SK-N-SH (cell line): ENCODE measurements around the gene CYP2W1. TPM values are rescaled to one million over a fixed set of nuclear protein-coding genes. Genes with fewer than 3 reads are reported as not detected.

ENCODE experiments used
- CTCF ChIA-PET: fragments of 300-600, 350-600 bp; formaldehyde crosslinking; extraction: SDS; loops from one replicate; lab custom pipeline; 2021; lab: Yijun Ruan, JAX
- POLR2A ChIA-PET: fragments of 350-600 bp; sonication (Branson Sonifier 250); formaldehyde crosslinking; extraction: SDS; loops from one replicate; lab custom pipeline; 2020; ENCODE audit warnings: antibody characterized with exemption, inconsistent platforms; lab: Yijun Ruan, JAX
- DNase-seq: peaks from one replicate; pipeline ENCODE4 v3.0.0; 2012
- H2AFZ ChIP-seq: fragments of 200-600 bp; sonication (generic); 2 replicates; pipeline ENCODE4 v1.8.1; 2016; ENCODE audit warnings: antibody characterized with exemption, mild to moderate bottlenecking, low read depth
- H3F3A ChIP-seq: fragments of 200-600 bp; sonication (generic); replicated peaks from 2 replicates; pipeline ENCODE3; 2016; ENCODE audit warnings: antibody characterized with exemption, mild to moderate bottlenecking; ENCODE audit not compliant: insufficient read depth
- H3K27ac ChIP-seq, 2 experiments: fragments of 200-500 bp in 1 of 2; fragments of 200-600 bp in 1 of 2; sonication (Bioruptor generic) in 1 of 2; sonication (generic), shearing (Covaris generic) in 1 of 2; 2 replicates each; pipeline versions ENCODE4 v1.5.1 to v1.6.1; 2014 to 2016; ENCODE audit warnings: low read depth in 2 of 2, inconsistent platforms in 1 of 2, low read length in 1 of 2, mild to moderate bottlenecking in 1 of 2, mixed read lengths in 1 of 2
- H3K27me3 ChIP-seq: fragments of 200-600 bp; sonication (generic), shearing (Covaris generic); 2 replicates; pipeline ENCODE4 v1.6.1; 2016; ENCODE audit warnings: mixed run types; ENCODE audit not compliant: insufficient read depth
- H3K36me3 ChIP-seq, 2 experiments: fragments of 200-500 bp in 1 of 2; fragments of 200-600 bp in 1 of 2; sonication (Bioruptor generic) in 1 of 2; sonication (generic) in 1 of 2; replicated peaks in 1 of 2; 2 replicates each; pipeline versions ENCODE3 to v1.5.1; 2014 to 2016; ENCODE audit warnings: low read length in 1 of 2, mild to moderate bottlenecking in 1 of 2; ENCODE audit not compliant: insufficient read depth in 2 of 2, control insufficient read depth in 1 of 2
- H3K4me1 ChIP-seq, 2 experiments: fragments of 200-500 bp in 1 of 2; fragments of 200-600 bp in 1 of 2; sonication (Bioruptor generic) in 1 of 2; sonication (generic), shearing (Covaris generic) in 1 of 2; 2 replicates each; pipeline versions ENCODE4 v1.5.1 to v1.6.1; 2014 to 2016; ENCODE audit warnings: low read depth in 1 of 2, low read length in 1 of 2, mixed run types in 1 of 2; ENCODE audit not compliant: insufficient read depth in 2 of 2, control insufficient read depth in 1 of 2
- H3K4me2 ChIP-seq: fragments of 200-600 bp; sonication (generic), shearing (Covaris generic); 2 replicates; pipeline ENCODE4 v1.6.1; 2017; ENCODE audit warnings: mixed run types
- H3K4me3 ChIP-seq, 2 experiments: fragments of 200-500 bp in 1 of 2; fragments of 200-600 bp in 1 of 2; sonication (Bioruptor generic) in 1 of 2; sonication (generic), shearing (Covaris generic) in 1 of 2; 2 replicates each; pipeline versions ENCODE4 v1.5.1 to v1.8.1; 2014 to 2016; ENCODE audit warnings: low read depth in 2 of 2, inconsistent platforms in 1 of 2, low read length in 1 of 2, mild to moderate bottlenecking in 1 of 2, mixed read lengths in 1 of 2, moderate library complexity in 1 of 2
- H3K79me2 ChIP-seq: fragments of 200-600 bp; sonication (generic); 2 replicates; pipeline ENCODE4 v1.8.1; 2017; ENCODE audit warnings: mild to moderate bottlenecking; ENCODE audit not compliant: insufficient read depth
- H3K9ac ChIP-seq: fragments of 200-600 bp; sonication (generic); 2 replicates; pipeline ENCODE4 v1.6.1; 2017; ENCODE audit warnings: mixed run types
- H3K9me2 ChIP-seq: fragments of 200-600 bp; sonication (generic); 2 replicates; pipeline ENCODE4 v1.6.1; 2017; ENCODE audit warnings: mixed run types
- H3K9me3 ChIP-seq: fragments of 200-600 bp; sonication (generic); 2 replicates; pipeline ENCODE4 v1.6.1; 2017; ENCODE audit warnings: mixed run types, mild to moderate bottlenecking, moderate library complexity
- H4K20me1 ChIP-seq: fragments of 200-600 bp; sonication (generic); 2 replicates; pipeline ENCODE4 v1.6.1; 2017; ENCODE audit warnings: mild to moderate bottlenecking, mixed run types; ENCODE audit not compliant: insufficient read depth
- CHD2 ChIP-seq: fragments of 150-350 bp; IDR thresholded peaks from 2 replicates; pipeline ENCODE4 v1.6.1; 2018; ENCODE audit warnings: low read length; ENCODE audit not compliant: partially characterized antibody
- EP300 ChIP-seq, 2 experiments: IDR thresholded peaks; 2 replicates each; pipeline versions ENCODE4 v1.4.0 to v1.6.1; 2012; ENCODE audit warnings: borderline replicate concordance in 1 of 2, low read depth in 1 of 2, low read length in 1 of 2
- FOXJ3 ChIP-seq: sonication (generic); formaldehyde crosslinking; IDR thresholded peaks from 2 replicates; pipeline ENCODE4 v1.5.1; 2020; ENCODE audit warnings: mild to moderate bottlenecking, missing genetic modification reagents
- FOXM1 ChIP-seq: IDR thresholded peaks from 2 replicates; pipeline ENCODE4 v1.4.0; 2012; ENCODE audit warnings: low read depth, mild to moderate bottlenecking
- GABPA ChIP-seq: IDR thresholded peaks from 2 replicates; pipeline ENCODE4 v1.4.0; 2012; ENCODE audit warnings: low read depth, mild to moderate bottlenecking
- NRF1 ChIP-seq: IDR thresholded peaks from 2 replicates; pipeline ENCODE4 v1.6.1; 2012; ENCODE audit warnings: low read depth, mild to moderate bottlenecking, low read length
- POLR2AphosphoS5 ChIP-seq: IDR thresholded peaks from 2 replicates; pipeline ENCODE4 v1.6.1; 2012; ENCODE audit warnings: low read depth, low read length
- RFX5 ChIP-seq: IDR thresholded peaks from 2 replicates; pipeline ENCODE4 v1.6.1; 2012; ENCODE audit warnings: mild to moderate bottlenecking, improper control_type of control experiment, low read length
- SIN3A ChIP-seq: IDR thresholded peaks from 2 replicates; pipeline ENCODE4 v1.6.1; 2012; ENCODE audit warnings: low read depth, mild to moderate bottlenecking, low read length, moderate library complexity, borderline replicate concordance
- SMC3 ChIP-seq: IDR thresholded peaks from 2 replicates; pipeline ENCODE4 v1.6.1; 2012; ENCODE audit warnings: low read depth, low read length, improper control_type of control experiment
- TCF12 ChIP-seq: IDR thresholded peaks from 2 replicates; pipeline ENCODE4 v1.4.0; 2012
- WGBS: methylation state at CpG from one replicate; pipeline ENCODE4 v1.1.6; 2017; ENCODE audit warnings: low lambda C conversion rate; 5-methylcytosine and 5-hydroxymethylcytosine counted together
- polyA plus RNA-seq, 3 experiments: library from polyadenylated mRNA; depleted of rRNA; stranded (reverse); fragments of >200 nt; gene quantifications; 2 replicates each; pipeline ENCODE4 v1.2.3, GENCODE V29; 2012
- TF ChIP-seq, protein P1 (sequence below): IDR thresholded peaks from 2 replicates; pipeline ENCODE4; 2012
- TF ChIP-seq, protein P2 (sequence below): IDR thresholded peaks from 2 replicates; pipeline ENCODE4 v1.4.0; 2012; ENCODE audit warnings: low read depth, borderline replicate concordance

The CYP2W1 gene
- polyA plus RNA-seq, 1 of the 3 experiments (the other 2 are of a cell fraction): 0.10 TPM

- Histone ChIP-seq H2AFZ (no peak overlapping the region), H3F3A (peaks cover 8% of the 10 kb centered on the region), H3K9ac (no peak overlapping the region), H3K4me2 (no peak overlapping the region), H3K36me3 (peaks cover 8 to 30% of the 10 kb centered on the region in 2 experiments), H3K9me3 (no peaks in the 10 kb centered on the region), H3K4me3 (no peak overlapping the region), H3K27ac (no peak overlapping the region), H3K79me2 (peaks cover 22% of the 10 kb centered on the region; the same call in 1 of the 2 replicates), H3K27me3 (no peaks in the 10 kb centered on the region), H3K4me1 (no peaks in the 10 kb centered on the region; a peak in 1 of 4 replicates), H4K20me1 (peaks cover 54% of the 10 kb centered on the region), H3K9me2 (no peaks in the 10 kb centered on the region)
- TF ChIP-seq NRF1: no peak
- TF ChIP-seq FOXM1: no peak
- TF ChIP-seq TCF12: no peak
- TF ChIP-seq SIN3A: no peak
- no peak for TF ChIP-seq EP300 (IDR thresholded peaks at IDR 0.05; ENCODE audit: borderline replicate concordance in 1 of 2, low read depth in 1 of 2, low read length in 1 of 2)
- no peak for TF ChIP-seq GABPA
- TF ChIP-seq CHD2: no peak
- no peak for TF ChIP-seq FOXJ3 (CRISPR knock-in tag)
- no peak for TF ChIP-seq RFX5
- TF ChIP-seq, protein P1, sequence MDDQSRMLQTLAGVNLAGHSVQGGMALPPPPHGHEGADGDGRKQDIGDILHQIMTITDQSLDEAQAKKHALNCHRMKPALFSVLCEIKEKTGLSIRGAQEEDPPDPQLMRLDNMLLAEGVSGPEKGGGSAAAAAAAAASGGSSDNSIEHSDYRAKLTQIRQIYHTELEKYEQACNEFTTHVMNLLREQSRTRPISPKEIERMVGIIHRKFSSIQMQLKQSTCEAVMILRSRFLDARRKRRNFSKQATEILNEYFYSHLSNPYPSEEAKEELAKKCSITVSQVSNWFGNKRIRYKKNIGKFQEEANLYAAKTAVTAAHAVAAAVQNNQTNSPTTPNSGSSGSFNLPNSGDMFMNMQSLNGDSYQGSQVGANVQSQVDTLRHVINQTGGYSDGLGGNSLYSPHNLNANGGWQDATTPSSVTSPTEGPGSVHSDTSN: no peak
- no peak for TF ChIP-seq SMC3
- TF ChIP-seq POLR2AphosphoS5: no peak
- DNase-seq: no peak
- CTCF ChIA-PET: interaction anchor here (1.7 to 2.0 kb wide), 2 partner anchors 15 to 20 kb away, joined by 4 to 26 read pairs; no protein-coding TSS in a partner anchor
- POLR2A ChIA-PET: no interaction called here
- WGBS: 95% methylated on average over 7 of the region's 15 CpGs
Measured at GRCh38 chr7:1007901-1008300, 24.9 kb downstream of the CYP2W1 start.

DNA sequence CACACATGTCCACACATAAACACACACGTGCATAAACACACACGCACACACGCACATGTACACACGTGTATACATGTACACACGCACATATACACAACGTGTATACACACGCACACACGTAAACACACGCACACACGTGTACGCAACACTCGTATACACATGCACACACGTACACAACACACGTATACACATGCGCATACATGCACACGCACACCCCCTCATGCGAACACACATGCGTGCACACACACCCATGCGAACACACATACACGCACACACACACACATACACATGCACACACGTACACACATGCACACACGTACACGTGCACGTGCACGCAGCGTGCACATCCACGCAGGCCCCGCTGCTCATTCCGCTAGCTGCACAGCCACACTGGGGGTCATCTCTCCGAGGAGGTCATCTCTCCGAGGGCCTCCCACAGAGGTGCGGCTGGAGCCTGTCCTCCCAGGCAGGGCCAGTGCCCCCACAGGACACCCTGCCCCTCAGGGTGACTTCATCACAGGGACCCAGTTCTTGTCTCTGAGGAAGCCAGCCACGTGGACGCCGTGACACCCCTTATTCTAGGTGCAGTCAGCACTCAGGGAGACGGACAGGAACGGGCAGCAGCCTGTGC, 25.9 kb downstream of the CYP2W1 start:
- H3K9ac ChIP-seq: no peak overlapping the region
- no peak overlapping the region for H2AFZ ChIP-seq
- H3K9me2 ChIP-seq: no peaks in the 10 kb centered on the region
- WGBS: 92% methylated on average over 36 of the region's 37 CpGs
- peaks cover 8% of the 10 kb centered on the region for H3F3A ChIP-seq
- H3K36me3 ChIP-seq: peaks cover 8 to 29% of the 10 kb centered on the region in 2 experiments
- no peaks in the 10 kb centered on the region for H3K27me3 ChIP-seq
- DNase-seq: no peak
- peaks cover 63% of the 10 kb centered on the region for H4K20me1 ChIP-seq
- TF ChIP-seq, protein P2, sequence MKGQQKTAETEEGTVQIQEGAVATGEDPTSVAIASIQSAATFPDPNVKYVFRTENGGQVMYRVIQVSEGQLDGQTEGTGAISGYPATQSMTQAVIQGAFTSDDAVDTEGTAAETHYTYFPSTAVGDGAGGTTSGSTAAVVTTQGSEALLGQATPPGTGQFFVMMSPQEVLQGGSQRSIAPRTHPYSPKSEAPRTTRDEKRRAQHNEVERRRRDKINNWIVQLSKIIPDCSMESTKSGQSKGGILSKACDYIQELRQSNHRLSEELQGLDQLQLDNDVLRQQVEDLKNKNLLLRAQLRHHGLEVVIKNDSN: no peak
- TF ChIP-seq RFX5 (no peak), EP300 (IDR thresholded peaks at IDR 0.05; ENCODE audit: borderline replicate concordance in 1 of 2, low read depth in 1 of 2, low read length in 1 of 2) (no peak)
- ChIA-PET POLR2A (no interaction called here), CTCF (interaction anchor here (1.7 to 2.0 kb wide), 2 partner anchors 15 to 19 kb away, joined by 4 to 26 read pairs; no protein-coding TSS in a partner anchor)
- no peak overlapping the region for H3K4me2 ChIP-seq
- H3K27ac ChIP-seq: no peak overlapping the region
- H3K79me2 ChIP-seq: peaks cover 31% of the 10 kb centered on the region; the same call in 1 of the 2 replicates
- H3K4me1 ChIP-seq: no peaks in the 10 kb centered on the region; a peak in 1 of 4 replicates
- no peaks in the 10 kb centered on the region for H3K9me3 ChIP-seq
- H3K4me3 ChIP-seq: no peak overlapping the region
